ENCODE measurements around the gene ZNF652.
A peak's percentile ranks its signal among the peaks of the same experiment; 100 is the strongest.

The ZNF652 gene

GRCh38 chr17:49318435-49318965, 43.5 kb downstream of the ZNF652 start:
- no peak for DNase-seq (ENCODE audit: low read depth)
- no peak for TF ChIP-seq CTCF (conservative IDR thresholded peaks at IDR 0.05; ENCODE audit: low read depth, low read length)
- no peak overlapping the region for H3K4me3 ChIP-seq (ENCODE audit: low read length)

- TF ChIP-seq CTCF (conservative IDR thresholded peaks at IDR 0.05; ENCODE audit: low read depth, low read length), result no peak
- DNase-seq (ENCODE audit: low read depth), result no peak
- no peak overlapping the region for H3K4me3 ChIP-seq (ENCODE audit: low read length)
Observed at GRCh38 chr17:49316889-49317675, 45.0 kb downstream of the ZNF652 start.

GRCh38 chr17:49316258-49316570, 45.8 kb downstream of the ZNF652 start:
- DNase-seq (ENCODE audit: low read depth), result no peak
- no peak for TF ChIP-seq CTCF (conservative IDR thresholded peaks at IDR 0.05; ENCODE audit: low read depth, low read length)
- no peak overlapping the region for H3K4me3 ChIP-seq (ENCODE audit: low read length)

GRCh38 chr17:49315551-49316257, 46.3 kb downstream of the ZNF652 start:
- TF ChIP-seq CTCF (conservative IDR thresholded peaks at IDR 0.05; ENCODE audit: low read depth, low read length), result peak; percentile 75
- H3K4me3 ChIP-seq (ENCODE audit: low read length), result no peak overlapping the region
- peak; percentile 54 for DNase-seq (ENCODE audit: low read depth)

- DNase-seq (ENCODE audit: low read depth), result no peak
- no peak for TF ChIP-seq CTCF (conservative IDR thresholded peaks at IDR 0.05; ENCODE audit: low read depth, low read length)
- H3K4me3 ChIP-seq (ENCODE audit: low read length), result no peak overlapping the region
Observed at GRCh38 chr17:49312722-49313121, 49.3 kb downstream of the ZNF652 start.

- no peak overlapping the region for H3K4me3 ChIP-seq (ENCODE audit: low read length)
- TF ChIP-seq CTCF (conservative IDR thresholded peaks at IDR 0.05; ENCODE audit: low read depth, low read length), result no peak
- peak; percentile 24 for DNase-seq (ENCODE audit: low read depth)
Observed at GRCh38 chr17:49299996-49300395, 62.1 kb downstream of the ZNF652 start.

All from retinal pigment epithelial cell (primary cell).